ENCODE measurements around the gene TMEM131. TPM values are rescaled to one million over a fixed set of nuclear protein-coding genes. Genes with fewer than 3 reads are reported as not detected.
A peak's percentile ranks its signal among the peaks of the same experiment; 100 is the strongest.
"Not testable (repeated sequence)": the region's sequence is repeated elsewhere in the genome, so short reads cannot be mapped to it uniquely, and the experiment has no call there.

The TMEM131 gene
- total RNA-seq, 1 donor: 43.6 TPM

GRCh38 chr2:98028931-98029717 is 33.4 kb upstream of the TMEM131 start:
- no peak for DNase-seq (ENCODE audit: low read depth)
- no peak overlapping the region for H3K4me3 ChIP-seq (ENCODE audit: low read depth, low read length)
- no peak for TF ChIP-seq CTCF (IDR thresholded peaks at IDR 0.05; ENCODE audit: insufficient read depth, low read depth, low read length)

DNA sequence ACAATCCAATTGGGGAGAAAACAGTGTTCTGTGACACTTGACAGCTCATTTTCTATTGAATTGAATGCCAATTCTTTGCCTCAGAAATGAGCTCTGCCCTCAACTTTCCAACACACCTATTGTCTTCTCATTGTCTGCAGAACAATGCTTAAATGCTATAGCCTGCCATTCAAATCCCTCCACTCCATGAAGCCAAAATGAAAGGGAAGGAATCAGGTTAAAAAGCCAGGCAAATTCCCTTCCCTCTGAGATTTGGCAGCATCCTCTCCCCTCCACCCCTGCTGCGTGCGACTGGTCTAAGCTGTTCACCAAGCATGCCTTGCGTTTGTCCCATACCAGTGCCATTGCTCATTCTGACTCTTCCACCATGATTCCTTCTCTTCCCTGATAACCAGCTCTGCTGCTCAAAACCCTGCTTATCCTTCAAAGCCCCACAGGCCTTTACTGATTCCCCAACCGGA is 32.4 kb upstream of the TMEM131 start:
- peak; percentile 26 for DNase-seq (ENCODE audit: low read depth)
- no peak overlapping the region for H3K4me3 ChIP-seq (ENCODE audit: low read depth, low read length)
- TF ChIP-seq CTCF (IDR thresholded peaks at IDR 0.05; ENCODE audit: insufficient read depth, low read depth, low read length): no peak

- no peak for TF ChIP-seq CTCF (IDR thresholded peaks at IDR 0.05; ENCODE audit: insufficient read depth, low read depth, low read length)
- DNase-seq (ENCODE audit: low read depth): no peak
- H3K4me3 ChIP-seq (ENCODE audit: low read depth, low read length): no peak overlapping the region
Measured at GRCh38 chr2:98027538-98027937, 31.8 kb upstream of the TMEM131 start.

DNA sequence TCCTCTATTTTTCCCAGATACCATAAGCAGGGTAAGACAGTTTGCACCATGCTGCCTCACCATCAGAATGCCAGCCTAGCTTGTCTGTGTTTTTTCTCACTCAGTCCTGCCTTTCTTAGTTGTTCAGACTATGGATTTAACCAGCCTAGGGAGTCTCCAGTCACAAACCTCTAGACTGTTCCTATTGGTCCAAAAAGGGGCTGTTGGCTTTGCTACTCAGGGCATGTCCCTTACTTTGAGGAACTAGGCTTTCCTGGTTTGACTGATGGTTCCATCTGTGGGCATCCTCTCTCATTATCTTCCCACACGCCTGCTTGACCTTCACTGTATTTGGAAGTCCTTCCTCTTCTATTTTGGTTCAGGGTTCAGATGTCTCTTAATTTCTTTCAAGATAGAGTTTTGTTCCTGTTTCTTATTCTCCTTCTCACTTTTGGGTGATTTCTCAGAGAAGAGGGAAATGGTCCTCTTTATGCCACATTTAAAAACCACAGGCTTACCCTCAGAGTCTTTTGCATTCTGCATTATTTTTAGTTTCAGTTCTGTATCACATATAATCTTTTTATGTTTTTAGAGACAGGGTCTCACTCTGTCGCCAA is 31.3 kb upstream of the TMEM131 start:
- H3K4me3 ChIP-seq (ENCODE audit: low read depth, low read length): no peak overlapping the region
- no peak for TF ChIP-seq CTCF (IDR thresholded peaks at IDR 0.05; ENCODE audit: insufficient read depth, low read depth, low read length)
- DNase-seq (ENCODE audit: low read depth): no peak

DNA sequence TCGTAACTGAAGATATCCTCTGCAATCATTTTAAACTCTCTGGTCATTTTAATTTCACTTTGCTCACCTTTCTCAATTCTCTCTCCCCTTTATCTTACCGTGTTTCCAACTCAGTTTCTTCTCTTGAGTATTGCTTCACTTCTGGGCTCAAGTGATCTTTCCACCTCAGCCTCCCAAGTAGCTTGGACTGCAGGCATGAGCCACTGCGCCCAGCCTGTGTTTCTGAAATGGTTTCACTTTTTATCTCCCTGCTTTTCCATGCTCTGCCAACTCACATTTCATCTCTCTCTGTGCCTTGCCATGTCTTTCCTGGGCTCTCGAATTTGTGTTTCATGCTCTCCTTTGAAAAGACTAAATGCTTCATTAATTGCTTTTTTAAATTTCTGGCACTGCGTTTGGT is 30.5 kb upstream of the TMEM131 start:
- peak; percentile 41 for DNase-seq (ENCODE audit: low read depth)
- TF ChIP-seq CTCF (IDR thresholded peaks at IDR 0.05; ENCODE audit: insufficient read depth, low read depth, low read length): no peak
- peak overlapping the region; percentile 16 for H3K4me3 ChIP-seq (ENCODE audit: low read depth, low read length)

- DNase-seq (ENCODE audit: low read depth): no peak
- TF ChIP-seq CTCF (IDR thresholded peaks at IDR 0.05; ENCODE audit: insufficient read depth, low read depth, low read length): peak; percentile 23
- no peak overlapping the region for H3K4me3 ChIP-seq (ENCODE audit: low read depth, low read length)
Measured at GRCh38 chr2:98025481-98026037, 29.8 kb upstream of the TMEM131 start.

- not testable (repeated sequence) for H3K4me3 ChIP-seq (ENCODE audit: low read depth, low read length)
Measured at GRCh38 chr2:98022067-98022466, 26.3 kb upstream of the TMEM131 start.

More at GRCh38 chr2:98022067-98022466, 26.3 kb upstream of the TMEM131 start:
- not testable (repeated sequence) for DNase-seq (ENCODE audit: low read depth)

Data from fibroblast of villous mesenchyme (primary cell).